Mucosa of descending colon (tissue), 3 donors: ENCODE measurements around the gene SET. TPM values are rescaled to one million over a fixed set of nuclear protein-coding genes. Genes with fewer than 3 reads are reported as not detected.

ENCODE experiments used
- ATAC-seq: fragments of 200-7000 bp; cut with Tn5 transposase; one replicate; pipeline ENCODE4 v1.9.1; 2020; ENCODE audit warnings: mild to moderate bottlenecking, moderate library complexity
- DNase-seq, 3 donors: peaks; one replicate each; pipeline ENCODE4 v3.0.0-alpha.2; 2020
- H3K36me3 ChIP-seq: fragments of 200-600 bp; one replicate; pipeline ENCODE4 v1.8.0; 2021; ENCODE audit warnings: low read depth, mild to moderate bottlenecking
- H3K4me1 ChIP-seq: fragments of 200-600 bp; one replicate; pipeline ENCODE4 v1.8.0; 2021; ENCODE audit warnings: low read depth, mild to moderate bottlenecking
- H3K4me3 ChIP-seq: fragments of 200-600 bp; one replicate; pipeline ENCODE4 v1.8.0; 2021; ENCODE audit warnings: mild to moderate bottlenecking
- H3K9me3 ChIP-seq: fragments of 200-600 bp; one replicate; pipeline ENCODE4 v1.8.0; 2021; ENCODE audit warnings: mild to moderate bottlenecking
- CTCF ChIP-seq: fragments of 200-600 bp; IDR thresholded peaks from one replicate; pipeline ENCODE4 v1.8.0; 2022; ENCODE audit warnings: antibody characterized with exemption, mild to moderate bottlenecking
- intact Hi-C, 2 donors: fragments of 100-400 bp; cut with DNase I in 1 of 2; cut with micrococcal nuclease in 1 of 2; formaldehyde crosslinking; loops; one replicate each; pipeline versions ENCODE4 v1.11.0 to v1.11.1; 2022; cut with DNase I, micrococcal nuclease
- total RNA-seq, 3 donors: library from RNA; stranded (reverse); fragmentation: NEBNext Ultra II Directional in 2 of 3; extraction: Animal tissue kit (Norgen Biotek cat#: 25700) in 2 of 3; gene quantifications; one replicate each; pipeline versions ENCODE4 v1.2.1 to v1.2.4, GENCODE V29; 2021 to 2023
- donor health status: DM: no; HTN: no; CAD: no; lungs with moderate emphysema.
- donor health status: DM: no; HTN: no; CAD: no.
- donor health status: DM: no; HTN: yes; CAD: no.

Gene SET
- total RNA-seq, 3 donors from 2014 or later = 174 to 272 (median 212) TPM

- DNase-seq = no peak
- Histone ChIP-seq H3K4me3 (no peak overlapping the region), H3K9me3 (no peaks in the 10 kb centered on the region), H3K4me1 (no peaks in the 10 kb centered on the region), H3K36me3 (no peaks in the 10 kb centered on the region)
- no peak for ATAC-seq
- no peak for TF ChIP-seq CTCF
- intact Hi-C loops = no loop called here
Observed at GRCh38 chr9:128732576-128732975, 43.6 kb downstream of the SET start.

GRCh38 chr9:128733256-128733655, 44.2 kb downstream of the SET start:
- ATAC-seq (peak; percentile 94), DNase-seq (peak; percentile 63 to 90 (median 82))
- Histone ChIP-seq H3K4me1 (no peaks in the 10 kb centered on the region), H3K9me3 (no peaks in the 10 kb centered on the region), H3K36me3 (no peaks in the 10 kb centered on the region), H3K4me3 (no peak overlapping the region)
- intact Hi-C loops = no loop called here
- peak; percentile 48 for TF ChIP-seq CTCF

- DNase-seq (no peak), ATAC-seq (no peak)
- Histone ChIP-seq H3K36me3 (no peaks in the 10 kb centered on the region), H3K4me1 (no peaks in the 10 kb centered on the region), H3K4me3 (no peak overlapping the region), H3K9me3 (no peaks in the 10 kb centered on the region)
- TF ChIP-seq CTCF = no peak
- intact Hi-C loops = no loop called here
Observed at GRCh38 chr9:128735373-128735772, 46.4 kb downstream of the SET start.

- intact Hi-C loops = no loop called here
- H3K9me3 ChIP-seq = no peaks in the 10 kb centered on the region
- H3K4me3 ChIP-seq = no peak overlapping the region
- DNase-seq (no peak), ATAC-seq (no peak)
- TF ChIP-seq CTCF = no peak
- H3K4me1 ChIP-seq = no peaks in the 10 kb centered on the region
- no peaks in the 10 kb centered on the region for H3K36me3 ChIP-seq
Observed at GRCh38 chr9:128742401-128742800, 53.4 kb downstream of the SET start.

GRCh38 chr9:128743421-128743820, 54.4 kb downstream of the SET start:
- H3K36me3 ChIP-seq = no peaks in the 10 kb centered on the region

More at GRCh38 chr9:128743421-128743820, 54.4 kb downstream of the SET start:
- no peak for TF ChIP-seq CTCF
- H3K4me3 ChIP-seq = no peak overlapping the region
- H3K9me3 ChIP-seq = no peaks in the 10 kb centered on the region
- no peak for ATAC-seq
- intact Hi-C loops = no loop called here
- no peaks in the 10 kb centered on the region for H3K4me1 ChIP-seq
- DNase-seq = no peak

Other genes starting within 250 kb of the SET start
- gene ODF2, start 233.2 kb upstream of the SET start, total RNA-seq = 10 to 100 TPM; 17.1 to 26.1 (median 19.4) TPM
- gene GLE1, start 184.5 kb upstream of the SET start, total RNA-seq = 10 to 100 TPM; 25.7 to 35.0 (median 28.0) TPM
- 100 to 1,000 TPM; 235 to 322 (median 321) TPM for gene SPTAN1, start 136.6 kb upstream of the SET start, total RNA-seq
- gene DYNC2I2, start 32.4 kb upstream of the SET start, total RNA-seq = 10 to 100 TPM; 36.7 to 46.3 (median 43.7) TPM
- gene PKN3, start 13.3 kb downstream of the SET start, total RNA-seq = 1 to 10 TPM; 2.5 to 4.9 (median 3.8) TPM
- 10 to 100 TPM; 33.0 to 89.5 (median 76.8) TPM for gene ZDHHC12, start 34.9 kb downstream of the SET start, total RNA-seq
- 10 to 100 TPM; 54.7 to 71.3 (median 68.8) TPM for gene ZER1, start 82.7 kb downstream of the SET start, total RNA-seq
- 10 to 100 TPM; 20.6 to 30.6 (median 25.9) TPM for gene TBC1D13, start 98.0 kb downstream of the SET start, total RNA-seq
- 10 to 100 TPM; 30.2 to 56.1 (median 37.9) TPM for gene ENDOG, start 129.3 kb downstream of the SET start, total RNA-seq
- 10 to 100 TPM; 31.6 to 35.5 (median 31.7) TPM for gene SPOUT1, start 140.6 kb downstream of the SET start, total RNA-seq
- gene KYAT1, start 192.7 kb downstream of the SET start, total RNA-seq = 1 to 10 TPM; 1.9 to 6.4 (median 2.9) TPM
- 10 to 100 TPM; 25.3 to 48.5 (median 25.4) TPM for gene LRRC8A, start 192.9 kb downstream of the SET start, total RNA-seq
- gene PHYHD1, start 231.8 kb downstream of the SET start, total RNA-seq = 10 to 100 TPM in 1 of 3 donors, 1 to 10 TPM in 2; 2.2 to 19.0 (median 5.2) TPM